Mesenchymal stem cell (in vitro differentiated cells and primary cell): ENCODE data around the gene ZNRF2.
"Not testable (repeated sequence)": the region's sequence is repeated elsewhere in the genome, so short reads cannot be mapped to it uniquely, and the experiment has no call there.

Experiments used
- DNase-seq: peaks from one replicate; pipeline ENCODE4 v3.0.0-alpha.2; 2013
- H2AFZ ChIP-seq: one replicate; pipeline ENCODE4 v1.6.1; 2013; ENCODE audit warnings: low read depth, mild to moderate bottlenecking, control low read depth, inconsistent platforms, low read length, moderate library complexity
- H2AK5ac ChIP-seq: 2 replicates; pipeline ENCODE4 v1.6.1; 2013; ENCODE audit warnings: low read length, moderate library complexity, mild to moderate bottlenecking, inconsistent platforms; ENCODE audit not compliant: severe bottlenecking
- H2BK120ac ChIP-seq: one replicate; pipeline ENCODE4 v1.6.1; 2013; ENCODE audit warnings: low read depth, mild to moderate bottlenecking, inconsistent platforms, low read length, moderate library complexity
- H2BK12ac ChIP-seq, 2 experiments: one replicate each; pipeline ENCODE4 v1.6.1; 2013; ENCODE audit warnings: inconsistent platforms in 2 of 2, low read length in 2 of 2, mild to moderate bottlenecking in 2 of 2, moderate library complexity in 2 of 2, control low read depth in 1 of 2
- H2BK15ac ChIP-seq: one replicate; pipeline ENCODE4 v1.6.1; 2013; ENCODE audit warnings: mild to moderate bottlenecking, low read depth, inconsistent platforms; ENCODE audit not compliant: poor library complexity, severe bottlenecking
- H2BK5ac ChIP-seq: 2 replicates; pipeline ENCODE4 v1.6.1; 2013; ENCODE audit warnings: low read depth, mild to moderate bottlenecking, low read length, control low read depth, inconsistent platforms; ENCODE audit not compliant: poor library complexity, severe bottlenecking
- H3K14ac ChIP-seq, 2 experiments: one replicate each; pipeline ENCODE4 v1.6.1; 2013; ENCODE audit warnings: inconsistent platforms in 2 of 2, low read length in 2 of 2, control low read depth in 1 of 2, mild to moderate bottlenecking in 1 of 2, moderate library complexity in 1 of 2
- H3K18ac ChIP-seq, 2 experiments: one replicate each; pipeline ENCODE4 v1.6.1; 2013; ENCODE audit warnings: inconsistent platforms in 2 of 2, low read length in 2 of 2, control low read depth in 1 of 2, low read depth in 1 of 2, mild to moderate bottlenecking in 1 of 2
- H3K23ac ChIP-seq, 2 experiments: one replicate each; pipeline ENCODE4 v1.6.1; 2013; ENCODE audit warnings: inconsistent platforms in 2 of 2, low read length in 2 of 2, mild to moderate bottlenecking in 2 of 2, moderate library complexity in 2 of 2, control low read depth in 1 of 2
- H3K27ac ChIP-seq: 2 replicates; pipeline ENCODE4 v1.5.1; 2013; ENCODE audit warnings: mild to moderate bottlenecking, moderate library complexity, low read length, control low read depth, inconsistent platforms; ENCODE audit not compliant: poor library complexity, severe bottlenecking
- H3K27me3 ChIP-seq, 2 experiments: 2 replicates each; pipeline versions ENCODE4 v1.6.1 to v1.7.0; 2013; ENCODE audit warnings: low read length in 2 of 2, mild to moderate bottlenecking in 2 of 2, moderate library complexity in 2 of 2, control low read depth in 1 of 2, inconsistent platforms in 1 of 2; ENCODE audit not compliant: control insufficient read depth in 1 of 2, insufficient read depth in 1 of 2
- H3K36me3 ChIP-seq, 2 experiments: 2 replicates each; pipeline versions ENCODE4 v1.6.1 to v1.7.0; 2013; ENCODE audit warnings: low read length in 2 of 2, control low read depth in 1 of 2, inconsistent platforms in 1 of 2, low read depth in 1 of 2, mild to moderate bottlenecking in 1 of 2; ENCODE audit not compliant: insufficient read depth in 2 of 2, control insufficient read depth in 1 of 2
- H3K4ac ChIP-seq, 2 experiments: one replicate each; pipeline ENCODE4 v1.6.1; 2013; ENCODE audit warnings: inconsistent platforms in 2 of 2, low read length in 2 of 2, mild to moderate bottlenecking in 2 of 2, moderate library complexity in 2 of 2, control low read depth in 1 of 2, low read depth in 1 of 2
- H3K4me1 ChIP-seq: 2 replicates; pipeline ENCODE4 v1.6.1; 2013; ENCODE audit warnings: low read depth, low read length, control low read depth; ENCODE audit not compliant: control insufficient read depth, insufficient read depth
- H3K4me2 ChIP-seq: 2 replicates; pipeline ENCODE4 v1.6.1; 2013; ENCODE audit warnings: low read length, mild to moderate bottlenecking, inconsistent platforms; ENCODE audit not compliant: poor library complexity, severe bottlenecking
- H3K4me3 ChIP-seq, 2 experiments: 2 replicates each; pipeline versions ENCODE4 v1.5.1 to v1.7.0; 2013; ENCODE audit warnings: low read length in 2 of 2, mild to moderate bottlenecking in 2 of 2, control low read depth in 1 of 2, low read depth in 1 of 2; ENCODE audit not compliant: insufficient read depth in 1 of 2
- H3K79me1 ChIP-seq: replicated peaks from 2 replicates; pipeline ENCODE4 v1.6.1; 2013; ENCODE audit warnings: mild to moderate bottlenecking, control low read depth, low read length, inconsistent platforms; ENCODE audit not compliant: poor library complexity, severe bottlenecking
- H3K9ac ChIP-seq: 2 replicates; pipeline ENCODE4 v1.7.0; 2013; ENCODE audit warnings: mild to moderate bottlenecking, low read length, moderate library complexity
- H3K9me3 ChIP-seq: 2 replicates; pipeline ENCODE4 v1.7.0; 2013; ENCODE audit warnings: mild to moderate bottlenecking, low read length; ENCODE audit not compliant: control insufficient read depth
- H4K8ac ChIP-seq: one replicate; pipeline ENCODE4 v1.6.1; 2013; ENCODE audit warnings: inconsistent platforms, mild to moderate bottlenecking, low read length, moderate library complexity
- H4K91ac ChIP-seq: one replicate; pipeline ENCODE4 v1.6.1; 2013; ENCODE audit warnings: mild to moderate bottlenecking, low read length, inconsistent platforms
- WGBS: methylation state at CpG from one replicate; pipeline ENCODE4 v1.1.7; 2013; ENCODE audit warnings: mixed read lengths; 5-methylcytosine and 5-hydroxymethylcytosine counted together

ZNRF2 gene

GRCh38 chr7:30264052-30264451, 20.3 kb upstream of the ZNRF2 start:
- WGBS = 84% methylated on average over 4 of the region's 4 CpGs
- Histone ChIP-seq H2AK5ac (no peak overlapping the region), H4K91ac (no peak overlapping the region), H3K4me1 (peaks cover 2% of the 10 kb centered on the region), H2BK120ac (no peak overlapping the region), H3K27me3 (peaks cover 0 to 4% of the 10 kb centered on the region in 2 experiments), H2BK12ac (no peak overlapping the region), H2AFZ (no peak overlapping the region), H3K23ac (no peak overlapping the region), H3K4ac (no peak overlapping the region), H3K36me3 (no peaks in the 10 kb centered on the region), H3K79me1 (no peaks in the 10 kb centered on the region), H3K27ac (no peak overlapping the region), H3K4me3 (no peak overlapping the region), H3K9me3 (no peaks in the 10 kb centered on the region), H2BK5ac (no peak overlapping the region), H3K14ac (no peak overlapping the region), H3K18ac (no peak overlapping the region), H4K8ac (no peak overlapping the region), H3K4me2 (no peak overlapping the region), H3K9ac (no peak overlapping the region), H2BK15ac (no peak overlapping the region)
- DNase-seq = no peak

GRCh38 chr7:30265189-30265588, 19.2 kb upstream of the ZNRF2 start:
- not testable (repeated sequence) for H4K91ac ChIP-seq, H2BK120ac ChIP-seq, H3K14ac ChIP-seq, H3K9me3 ChIP-seq, H3K79me1 ChIP-seq, H3K4me1 ChIP-seq, H2AFZ ChIP-seq, H2BK5ac ChIP-seq, H3K27ac ChIP-seq, H2BK12ac ChIP-seq, H3K18ac ChIP-seq, H3K36me3 ChIP-seq, H3K9ac ChIP-seq, H3K23ac ChIP-seq, DNase-seq, H3K4ac ChIP-seq, H3K4me2 ChIP-seq, H2AK5ac ChIP-seq, H4K8ac ChIP-seq, H2BK15ac ChIP-seq, H3K4me3 ChIP-seq
- WGBS = 100% methylated on average over 4 of the region's 4 CpGs
- H3K27me3 ChIP-seq = peaks cover 0 to 15% of the 10 kb centered on the region in 2 experiments

GRCh38 chr7:30266686-30267085, 17.7 kb upstream of the ZNRF2 start:
- Histone ChIP-seq H3K9me3 (no peaks in the 10 kb centered on the region), H4K8ac (no peak overlapping the region), H2BK12ac (no peak overlapping the region), H3K27me3 (peaks cover 0 to 28% of the 10 kb centered on the region in 2 experiments), H3K4me3 (no peak overlapping the region), H3K79me1 (no peaks in the 10 kb centered on the region), H2BK120ac (no peak overlapping the region), H3K9ac (no peak overlapping the region), H3K36me3 (no peaks in the 10 kb centered on the region), H2BK5ac (no peak overlapping the region), H3K14ac (no peak overlapping the region), H3K27ac (no peak overlapping the region), H3K23ac (no peak overlapping the region), H3K4ac (no peak overlapping the region), H2AK5ac (no peak overlapping the region), H3K4me2 (no peak overlapping the region), H2BK15ac (no peak overlapping the region), H2AFZ (no peak overlapping the region), H3K4me1 (peaks cover 2% of the 10 kb centered on the region), H4K91ac (no peak overlapping the region), H3K18ac (no peak overlapping the region)
- 83% methylated on average over 1 of the region's 1 CpG for WGBS
- DNase-seq = no peak

GRCh38 chr7:30268586-30268985, 15.8 kb upstream of the ZNRF2 start:
- no peak overlapping the region for H4K91ac ChIP-seq
- H3K14ac ChIP-seq = no peak overlapping the region
- no peak overlapping the region for H3K23ac ChIP-seq
- 91% methylated on average over 6 of the region's 6 CpGs for WGBS
- no peak overlapping the region for H3K4me2 ChIP-seq
- no peak overlapping the region for H3K27ac ChIP-seq
- no peaks in the 10 kb centered on the region for H3K9me3 ChIP-seq
- no peak overlapping the region for H2AK5ac ChIP-seq
- no peak overlapping the region for H3K4me3 ChIP-seq
- H2BK12ac ChIP-seq = no peak overlapping the region
- no peak overlapping the region for H3K18ac ChIP-seq
- peaks cover 0 to 28% of the 10 kb centered on the region in 2 experiments for H3K27me3 ChIP-seq
- H3K4me1 ChIP-seq = no peaks in the 10 kb centered on the region
- H2BK120ac ChIP-seq = no peak overlapping the region
- no peak overlapping the region for H3K9ac ChIP-seq
- no peak overlapping the region for H2BK15ac ChIP-seq
- no peak overlapping the region for H3K4ac ChIP-seq
- no peak overlapping the region for H2BK5ac ChIP-seq
- no peaks in the 10 kb centered on the region for H3K36me3 ChIP-seq
- H3K79me1 ChIP-seq = no peaks in the 10 kb centered on the region
- H4K8ac ChIP-seq = no peak overlapping the region
- H2AFZ ChIP-seq = no peak overlapping the region
- DNase-seq = no peak
